Erythroblast (primary cell): ENCODE data around the gene ACP3.

Experiments used
- DNase-seq, 2 experiments: peaks; one replicate each; lab custom pipeline; 2025; lab: John Stamatoyannopoulos, UW
- GATA1 ChIP-seq: IDR thresholded peaks from 2 replicates; pipeline ENCODE4 v1.6.1; 2011; ENCODE audit warnings: low read depth, mild to moderate bottlenecking, control low read depth, low read length, moderate library complexity
- POLR2A ChIP-seq: IDR thresholded peaks from 2 replicates; pipeline ENCODE4 v1.6.1; 2011; ENCODE audit warnings: mild to moderate bottlenecking, low read length

Gene ACP3, protein sequence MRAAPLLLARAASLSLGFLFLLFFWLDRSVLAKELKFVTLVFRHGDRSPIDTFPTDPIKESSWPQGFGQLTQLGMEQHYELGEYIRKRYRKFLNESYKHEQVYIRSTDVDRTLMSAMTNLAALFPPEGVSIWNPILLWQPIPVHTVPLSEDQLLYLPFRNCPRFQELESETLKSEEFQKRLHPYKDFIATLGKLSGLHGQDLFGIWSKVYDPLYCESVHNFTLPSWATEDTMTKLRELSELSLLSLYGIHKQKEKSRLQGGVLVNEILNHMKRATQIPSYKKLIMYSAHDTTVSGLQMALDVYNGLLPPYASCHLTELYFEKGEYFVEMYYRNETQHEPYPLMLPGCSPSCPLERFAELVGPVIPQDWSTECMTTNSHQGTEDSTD

DNA sequence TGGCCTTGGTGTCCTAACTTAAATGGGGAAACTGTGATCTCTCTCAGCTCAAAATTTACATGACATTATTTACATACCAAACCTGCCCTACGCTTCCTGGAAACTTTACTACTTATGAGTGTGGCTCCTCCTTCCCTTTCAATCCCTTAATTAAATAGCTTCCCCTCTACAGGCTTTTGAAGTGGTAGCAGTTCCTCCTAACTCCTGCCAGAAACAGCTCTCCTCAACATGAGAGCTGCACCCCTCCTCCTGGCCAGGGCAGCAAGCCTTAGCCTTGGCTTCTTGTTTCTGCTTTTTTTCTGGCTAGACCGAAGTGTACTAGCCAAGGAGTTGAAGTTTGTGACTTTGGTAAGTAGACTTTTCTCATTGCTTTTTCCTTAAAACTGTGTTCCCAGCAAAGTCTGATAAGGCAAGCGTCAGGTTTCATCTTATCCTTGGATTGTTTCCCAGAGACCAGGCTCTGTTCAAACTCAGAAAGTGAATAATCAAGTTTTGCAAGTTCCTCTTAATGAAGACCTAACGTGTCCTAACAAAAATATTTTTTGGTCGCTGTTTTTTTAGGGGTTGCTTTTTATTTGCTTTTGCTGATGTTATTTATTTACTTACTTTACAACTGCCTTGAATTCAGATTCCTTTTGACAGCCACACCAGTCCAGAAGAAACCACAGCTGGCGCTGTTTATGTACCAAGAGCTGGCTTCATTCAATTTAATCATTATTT, at the start of gene ACP3:
ACP3 (plus strand) TSS at position 179 of the 720 bp plus-strand sequence; CDS start at position 229, 50 bp downstream.
- DNase-seq: peak; percentile 7 to 19
- TF ChIP-seq GATA1: no peak
- no peak for TF ChIP-seq POLR2A

DNA sequence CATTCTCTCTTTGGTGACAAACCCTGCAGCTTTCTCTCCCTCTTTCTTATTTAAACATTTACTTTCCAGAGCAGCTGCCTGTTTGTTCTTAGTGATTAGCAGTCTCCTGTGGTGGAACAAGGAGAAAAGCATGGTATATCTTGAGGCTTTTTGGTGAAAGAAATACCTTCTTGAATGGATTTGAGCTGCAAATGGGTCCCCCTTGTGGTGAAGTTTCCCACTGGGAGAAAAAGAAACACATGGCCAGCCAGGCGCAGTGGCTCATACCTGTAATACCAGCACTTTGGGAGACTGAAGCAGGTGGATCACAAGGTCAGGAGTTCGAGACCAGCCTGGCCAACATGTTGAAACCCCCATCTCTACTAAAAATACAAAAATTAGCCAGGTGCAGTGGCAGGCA, 48.3 kb upstream of the ACP3 start:
- DNase-seq: peak; percentile 37 to 45

DNA sequence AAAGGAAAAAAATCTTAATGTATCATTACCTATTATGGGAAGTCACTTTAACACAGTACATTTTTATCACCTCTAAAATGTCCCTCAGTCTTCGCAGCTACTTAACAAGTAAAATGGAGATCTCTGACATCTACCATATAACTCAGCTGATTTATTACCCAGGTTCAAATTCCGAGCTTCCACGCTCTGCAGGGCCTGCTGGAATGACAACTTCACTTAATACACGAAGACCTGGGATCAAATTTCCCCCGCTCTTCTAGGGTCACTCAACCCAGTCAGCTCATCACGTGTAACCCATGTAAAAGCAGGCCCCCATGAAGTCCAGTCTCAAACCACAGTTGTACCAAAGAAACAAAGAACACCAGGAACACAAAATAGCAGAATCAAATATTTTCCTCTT, 44.2 kb upstream of the ACP3 start:
- no peak for DNase-seq
- TF ChIP-seq GATA1 (no peak), POLR2A (no peak)

More for the DNA sequence above, 48.3 kb upstream of the ACP3 start:
- TF ChIP-seq POLR2A: no peak
- TF ChIP-seq GATA1: no peak

DNA sequence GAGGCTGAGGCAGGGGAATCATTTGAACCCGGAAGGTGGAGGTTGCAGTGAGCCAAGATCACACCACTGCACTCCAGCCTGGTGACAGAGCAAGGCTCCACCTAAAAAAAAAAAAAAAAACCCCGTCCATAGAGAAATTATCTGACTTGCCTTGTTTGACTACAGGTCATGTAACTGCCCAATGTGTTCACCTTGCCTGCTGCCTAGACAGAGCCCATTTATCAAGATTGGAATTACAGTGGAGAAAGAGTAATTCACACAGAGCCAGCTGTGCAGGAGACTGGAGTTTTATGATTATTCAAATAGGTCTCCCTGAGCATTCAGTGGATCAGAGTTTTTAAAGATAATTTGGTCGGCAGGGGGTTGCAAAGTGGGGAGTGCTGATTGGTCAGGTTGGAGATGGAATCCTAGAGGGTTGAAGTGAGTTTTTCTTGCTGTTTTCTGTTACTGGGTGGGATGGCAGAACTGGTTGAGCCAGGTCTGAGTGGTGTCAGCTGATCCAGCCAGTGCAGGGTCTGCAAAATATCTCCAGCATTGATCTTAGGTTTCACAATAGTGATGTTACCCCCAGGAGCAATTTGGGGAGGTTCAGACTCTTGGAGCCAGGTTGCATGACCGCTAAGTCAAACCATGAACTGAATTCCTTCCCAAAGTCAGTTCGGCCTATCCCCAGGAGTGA, 40.8 kb upstream of the ACP3 start:
- no peak for TF ChIP-seq POLR2A
- no peak for TF ChIP-seq GATA1

DNA sequence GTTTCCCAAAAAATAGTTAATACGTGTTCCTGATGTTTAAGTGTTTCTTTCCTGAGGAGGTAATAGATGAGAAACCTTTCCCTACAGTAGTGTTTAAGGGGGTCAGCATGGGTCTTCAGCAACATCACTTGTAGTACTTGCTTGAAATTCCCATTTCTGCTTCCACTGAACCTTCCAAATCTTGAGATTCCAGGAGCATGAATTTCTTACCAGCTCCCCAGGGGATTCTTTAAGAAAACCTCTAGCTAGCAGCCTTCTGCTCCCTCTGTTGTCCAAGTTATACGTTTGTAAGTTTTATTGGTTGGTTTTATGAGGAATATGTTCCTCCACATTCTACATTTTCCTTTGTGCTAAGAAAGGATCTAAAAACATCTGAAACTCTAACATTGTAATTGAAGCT, 38.2 kb upstream of the ACP3 start:
- no peak for DNase-seq

More for the DNA sequence above, 40.8 kb upstream of the ACP3 start:
- no peak for DNase-seq

DNA sequence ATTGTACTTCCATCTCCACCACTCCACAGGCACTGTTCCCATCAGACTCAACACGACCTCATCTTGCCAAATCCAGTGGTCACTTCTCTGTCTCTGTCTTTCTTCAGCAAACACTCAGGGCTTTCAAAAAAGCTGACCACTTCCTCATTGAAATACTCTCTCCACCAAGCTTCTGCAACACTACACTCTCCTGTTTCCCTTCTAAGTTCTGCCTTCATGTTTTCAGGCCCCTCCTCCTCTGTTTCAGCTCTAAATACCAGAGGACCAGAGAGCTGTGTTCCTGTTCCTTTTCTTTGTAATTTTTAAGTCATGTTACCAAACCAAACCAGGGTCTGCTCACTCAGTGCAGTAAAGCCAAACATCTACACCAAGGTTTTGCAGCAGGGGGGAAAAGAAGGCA, 33.8 kb upstream of the ACP3 start:
- DNase-seq: no peak
- TF ChIP-seq GATA1 (no peak), POLR2A (no peak)

More for the DNA sequence above, 38.2 kb upstream of the ACP3 start:
- TF ChIP-seq GATA1 (no peak), POLR2A (no peak)

DNA sequence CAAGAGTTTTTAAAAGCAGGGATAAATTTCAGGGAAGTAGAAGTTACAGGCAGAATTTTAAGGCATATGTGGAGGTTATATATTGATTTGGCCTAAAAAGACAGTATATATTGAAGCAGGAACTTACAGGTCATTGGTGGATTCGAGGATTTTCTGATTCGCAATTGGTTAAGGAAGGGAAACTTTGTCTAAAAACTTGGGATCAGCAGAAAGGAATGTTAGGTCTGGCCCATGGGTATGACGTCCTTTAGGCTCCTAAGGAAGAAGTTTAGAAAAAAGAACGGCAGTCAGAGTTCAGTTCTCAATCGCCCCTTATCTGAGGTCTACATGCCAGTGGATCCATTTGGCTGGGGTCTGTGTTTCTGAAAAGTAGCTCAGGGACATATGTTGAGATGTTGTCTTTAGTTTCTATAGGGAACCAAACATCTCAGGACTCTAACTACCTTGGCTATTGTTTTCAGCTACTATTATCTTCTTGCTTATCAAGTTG, 33.2 kb upstream of the ACP3 start:
- DNase-seq: no peak
- TF ChIP-seq GATA1 (no peak), POLR2A (no peak)

DNA sequence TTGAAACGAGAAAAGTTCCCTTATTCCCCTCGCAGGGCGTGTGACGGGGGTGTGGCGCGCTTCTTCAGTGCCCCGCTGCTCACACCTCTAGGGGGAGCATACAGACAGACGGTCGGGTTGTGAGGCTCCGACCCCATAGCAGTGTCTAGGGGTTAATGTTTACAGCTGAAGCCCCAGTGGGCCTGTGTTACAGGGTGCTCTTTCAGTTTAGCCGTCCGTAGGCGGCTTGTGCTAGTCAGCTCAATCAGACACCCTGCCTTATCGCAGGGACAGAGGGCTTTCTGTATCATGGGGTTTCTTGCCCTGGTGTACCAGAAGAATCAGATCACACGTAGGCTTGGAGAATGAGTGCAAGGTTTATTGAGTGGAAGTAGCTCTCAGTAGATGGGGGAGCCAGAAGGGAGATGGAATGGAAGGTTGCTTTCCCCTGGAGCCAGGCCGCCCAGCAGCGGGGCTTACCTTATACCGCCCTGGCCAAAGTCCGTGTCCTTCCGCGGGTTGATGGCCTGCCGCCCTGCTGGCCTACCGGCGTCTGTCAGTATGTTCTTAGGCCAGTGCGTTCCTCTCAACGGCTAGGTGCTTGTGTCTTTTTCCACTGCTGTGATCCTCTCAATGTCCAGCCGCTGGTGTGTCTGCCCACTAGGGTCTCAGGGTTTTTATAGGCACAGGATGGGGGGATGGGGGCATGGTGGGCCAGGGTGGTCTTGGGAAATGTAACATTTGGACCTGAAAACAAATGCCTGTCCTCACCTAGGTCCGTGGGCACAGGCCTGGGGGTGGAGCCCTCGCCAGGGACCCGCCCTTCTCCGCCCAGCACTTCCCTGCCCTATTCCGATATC, 32.2 kb upstream of the ACP3 start:
- TF ChIP-seq POLR2A (no peak), GATA1 (no peak)
- DNase-seq: peak in 1 of 2 experiments; percentile 25

DNA sequence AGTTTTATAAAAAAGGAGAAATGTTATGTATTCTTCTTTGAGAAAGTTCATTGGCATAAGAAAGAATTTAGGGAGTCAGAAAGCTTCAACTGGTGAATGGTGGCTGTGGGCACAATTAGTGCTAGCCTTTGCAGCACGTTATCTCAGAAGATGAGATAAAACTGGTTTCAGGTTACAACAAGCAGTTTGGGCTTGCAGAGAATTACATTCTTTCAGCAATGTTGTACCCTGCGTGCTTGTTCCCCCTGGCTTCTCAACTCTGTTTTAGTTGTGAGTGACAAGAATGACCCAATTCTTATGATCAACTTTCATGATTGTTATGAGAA, 31.6 kb upstream of the ACP3 start:
- TF ChIP-seq GATA1 (no peak), POLR2A (no peak)
- DNase-seq: peak in 1 of 2 experiments; percentile 23

DNA sequence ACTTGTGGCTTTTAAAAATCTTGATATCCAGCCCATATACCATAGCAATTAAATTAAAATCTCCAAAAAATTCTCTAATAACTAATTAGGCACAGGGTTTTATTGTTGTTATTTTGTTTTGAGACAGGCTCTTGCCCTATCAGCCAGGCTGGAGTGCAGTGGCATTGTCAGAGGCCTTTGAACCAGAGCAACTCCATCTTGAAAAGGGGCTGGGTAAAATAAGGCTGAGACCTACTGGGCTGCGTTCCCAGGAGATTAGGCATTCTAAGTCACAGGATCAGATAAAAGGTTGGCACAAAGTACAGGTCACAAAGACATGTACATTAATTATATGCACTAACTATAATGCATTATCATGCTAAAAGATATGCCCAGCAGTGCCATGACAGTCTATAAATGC, 31.2 kb upstream of the ACP3 start:
- no peak for DNase-seq
- TF ChIP-seq GATA1 (no peak), POLR2A (no peak)

DNA sequence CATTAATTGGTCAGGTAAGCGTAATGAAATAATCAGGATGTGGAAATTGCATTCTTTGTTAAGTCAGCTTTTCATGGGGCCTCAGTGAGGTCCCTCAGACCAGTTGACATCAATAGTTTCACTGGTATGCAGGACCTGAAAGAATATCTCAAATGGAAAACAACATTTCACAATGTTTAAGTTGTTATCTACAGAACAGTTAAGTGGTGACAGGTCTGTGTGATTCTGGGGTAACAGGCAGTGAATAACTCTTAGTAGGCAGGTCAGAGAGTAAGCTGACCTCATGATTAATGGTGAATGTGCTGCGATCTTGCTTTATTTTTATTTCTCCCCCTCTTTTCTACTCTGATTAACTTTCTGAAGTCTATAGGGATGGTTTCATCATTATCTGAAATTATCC, 28.9 kb upstream of the ACP3 start:
- no peak for TF ChIP-seq GATA1
- TF ChIP-seq POLR2A: no peak
- no peak for DNase-seq

DNA sequence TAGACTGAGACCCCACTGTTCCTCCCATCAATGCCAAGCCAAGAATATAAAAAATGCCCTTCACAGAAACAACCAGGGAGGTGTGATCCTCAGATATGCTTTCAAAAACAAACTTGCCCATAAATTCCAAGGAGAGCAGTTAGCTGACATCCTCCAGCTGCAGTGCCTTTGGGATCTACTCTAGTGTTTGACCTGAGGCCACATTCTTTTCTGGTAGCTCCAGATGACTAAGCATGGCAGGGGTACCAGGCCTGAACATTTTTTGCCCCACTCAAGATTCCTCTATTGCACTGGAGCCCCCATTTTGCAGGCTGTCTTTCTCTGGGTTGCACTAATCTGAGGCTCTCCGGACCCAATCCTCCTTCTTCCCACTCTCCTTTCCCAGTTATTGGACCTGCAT, 27.9 kb upstream of the ACP3 start:
- TF ChIP-seq GATA1 (no peak), POLR2A (no peak)
- no peak for DNase-seq

DNA sequence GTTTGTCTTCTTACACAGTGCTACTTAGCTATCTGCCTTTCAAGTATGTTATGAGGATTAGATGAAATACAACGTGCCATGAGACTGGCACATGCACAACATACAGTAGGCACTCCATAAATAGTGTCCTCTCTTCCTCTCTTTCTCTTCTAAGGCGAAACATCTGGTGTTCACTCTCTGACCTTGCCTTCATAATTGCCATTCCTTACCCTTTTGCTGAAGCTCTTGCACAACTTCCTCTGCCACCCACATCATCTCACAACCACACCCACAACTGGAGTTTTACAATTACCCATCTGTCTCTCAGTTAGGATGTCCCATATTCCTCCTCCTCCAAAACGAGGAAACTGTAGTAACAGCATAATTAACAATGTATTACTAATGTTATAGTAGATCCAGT, 26.4 kb upstream of the ACP3 start:
- no peak for DNase-seq
- no peak for TF ChIP-seq POLR2A
- TF ChIP-seq GATA1: no peak
